Spleen (tissue), 7 donors: ENCODE measurements around the gene RAG2.

Experiments
- POLR2A ChIP-seq, 3 donors: fragments of 450-650 bp; IDR thresholded peaks; one replicate each; pipeline ENCODE4 v1.5.1; 2017; ENCODE audit warnings: antibody characterized with exemption in 3 of 3, mild to moderate bottlenecking in 1 of 3
- POLR2AphosphoS5 ChIP-seq, 3 donors: sonication (generic); formaldehyde crosslinking; IDR thresholded peaks; one replicate each; pipeline ENCODE4 v1.5.1; 2017; ENCODE audit warnings: antibody characterized with exemption in 3 of 3
- TF ChIP-seq, protein P1 (sequence below), 11 experiments: fragments of 200-600 bp in 7 of 11; fragments of 450-650 bp in 4 of 11; sonication (generic) in 4 of 11; IDR thresholded peaks in 8 of 11; conservative IDR thresholded peaks in 3 of 11; 1 replicate in 7 of 11; 2 replicates in 4 of 11; pipeline versions ENCODE4 v1.4.0 to v1.8.0; 2016 to 2021; ENCODE audit warnings: antibody characterized with exemption in 11 of 11, inconsistent platforms in 4 of 11, mild to moderate bottlenecking in 1 of 11
- donor health status: DM: no; HTN: no; CAD: no; lungs with moderate emphysema.
- donor health status: DM: no; HTN: no; CAD: no.
- donor health status: DM: no; HTN: no; CAD: no.

DNA sequence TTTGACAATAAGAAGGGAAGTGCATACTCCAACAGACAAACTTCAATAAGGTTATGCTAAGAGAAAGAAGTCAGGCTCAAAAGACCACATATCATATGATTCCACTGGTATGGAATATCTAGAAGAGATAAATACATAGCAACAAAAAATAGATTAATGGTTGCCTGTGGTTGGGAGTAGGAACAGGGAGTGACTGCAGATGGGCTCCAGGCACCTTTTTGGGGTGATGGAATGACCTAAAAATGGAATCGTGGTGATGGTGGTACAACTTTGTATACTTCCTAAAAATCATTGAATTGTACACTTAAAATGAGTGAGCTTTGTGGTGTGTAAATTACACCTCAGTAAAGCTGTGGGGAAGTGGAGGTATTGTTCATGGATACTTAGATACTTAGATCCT lies 29.0 kb upstream of the RAG2 start:
- TF ChIP-seq, protein P1, sequence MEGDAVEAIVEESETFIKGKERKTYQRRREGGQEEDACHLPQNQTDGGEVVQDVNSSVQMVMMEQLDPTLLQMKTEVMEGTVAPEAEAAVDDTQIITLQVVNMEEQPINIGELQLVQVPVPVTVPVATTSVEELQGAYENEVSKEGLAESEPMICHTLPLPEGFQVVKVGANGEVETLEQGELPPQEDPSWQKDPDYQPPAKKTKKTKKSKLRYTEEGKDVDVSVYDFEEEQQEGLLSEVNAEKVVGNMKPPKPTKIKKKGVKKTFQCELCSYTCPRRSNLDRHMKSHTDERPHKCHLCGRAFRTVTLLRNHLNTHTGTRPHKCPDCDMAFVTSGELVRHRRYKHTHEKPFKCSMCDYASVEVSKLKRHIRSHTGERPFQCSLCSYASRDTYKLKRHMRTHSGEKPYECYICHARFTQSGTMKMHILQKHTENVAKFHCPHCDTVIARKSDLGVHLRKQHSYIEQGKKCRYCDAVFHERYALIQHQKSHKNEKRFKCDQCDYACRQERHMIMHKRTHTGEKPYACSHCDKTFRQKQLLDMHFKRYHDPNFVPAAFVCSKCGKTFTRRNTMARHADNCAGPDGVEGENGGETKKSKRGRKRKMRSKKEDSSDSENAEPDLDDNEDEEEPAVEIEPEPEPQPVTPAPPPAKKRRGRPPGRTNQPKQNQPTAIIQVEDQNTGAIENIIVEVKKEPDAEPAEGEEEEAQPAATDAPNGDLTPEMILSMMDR (IDR thresholded peaks at IDR 0.05 in 8 of 11, conservative IDR thresholded peaks at IDR 0.05 in 3 of 11): no peak
- TF ChIP-seq POLR2A (IDR thresholded peaks at IDR 0.05) (no peak), POLR2AphosphoS5 (IDR thresholded peaks at IDR 0.05) (no peak)
